IMR-90 (cell line): ENCODE data around the gene NKX6-1.

Experiments
- BHLHE40 ChIP-seq: fragments of 150-350 bp; IDR thresholded peaks from 2 replicates; pipeline ENCODE4 v1.6.1; 2016; ENCODE audit warnings: mild to moderate bottlenecking, low read depth, low read length
- CTCF ChIP-seq: conservative IDR thresholded peaks from 2 replicates; pipeline ENCODE4 v1.5.1; 2012; ENCODE audit warnings: mild to moderate bottlenecking, low read depth, low read length, improper control_type of control experiment
- POLR2A ChIP-seq: IDR thresholded peaks from 2 replicates; pipeline ENCODE4 v1.6.1; 2012; ENCODE audit warnings: mild to moderate bottlenecking, low read depth, low read length
- RAD21 ChIP-seq: IDR thresholded peaks from 2 replicates; pipeline ENCODE4 v1.6.1; 2012; ENCODE audit warnings: low read length, improper control_type of control experiment
- USF2 ChIP-seq: fragments of 150-350 bp; IDR thresholded peaks from 2 replicates; pipeline ENCODE4 v1.6.1; 2017; ENCODE audit warnings: mild to moderate bottlenecking, antibody characterized with exemption, low read length, low read depth

GRCh38 chr4:84499624-84499982, 511 bp upstream of the NKX6-1 start:
- TF ChIP-seq CTCF (no peak), POLR2A (no peak), RAD21 (no peak), BHLHE40 (no peak), USF2 (no peak)
